Measurements from ENCODE around the gene TNIP1.
A peak's percentile ranks its signal among the peaks of the same experiment; 100 is the strongest.

TNIP1 gene

GRCh38 chr5:151080613-151081430 lies at the start of gene TNIP1:
TSS of gene TNIP1 (minus strand) at chr5:151081034. CDS start at chr5:151065095, 15,939 bp downstream.
- peak in 1 of 2 experiments; percentile 57 for DNase-seq

GRCh38 chr5:151130235-151130921 lies 49.5 kb upstream of the TNIP1 start:
- DNase-seq = no peak

- DNase-seq = no peak
Observed at GRCh38 chr5:151128817-151129216, 48.0 kb upstream of the TNIP1 start.

- no peak for DNase-seq
Observed at GRCh38 chr5:151127926-151128325, 47.1 kb upstream of the TNIP1 start.

- peak in 1 of 2 experiments; percentile 16 for DNase-seq
Observed at GRCh38 chr5:151126199-151126645, 45.4 kb upstream of the TNIP1 start.

- DNase-seq = no peak
Observed at GRCh38 chr5:151125421-151125820, 44.6 kb upstream of the TNIP1 start.

- peak in 1 of 2 experiments; percentile 4 for DNase-seq
Observed at GRCh38 chr5:151123897-151124751, 43.3 kb upstream of the TNIP1 start.

- DNase-seq = no peak
Observed at GRCh38 chr5:151122828-151123227, 42.0 kb upstream of the TNIP1 start.

- DNase-seq = no peak
Observed at GRCh38 chr5:151121665-151122064, 40.8 kb upstream of the TNIP1 start.

- DNase-seq = no peak
Observed at GRCh38 chr5:151121095-151121494, 40.3 kb upstream of the TNIP1 start.

- no peak for DNase-seq
Observed at GRCh38 chr5:151118913-151119575, 38.2 kb upstream of the TNIP1 start.

- DNase-seq = peak in 1 of 2 experiments; percentile 26
Observed at GRCh38 chr5:151115272-151115905, 34.6 kb upstream of the TNIP1 start.

- DNase-seq = no peak
Observed at GRCh38 chr5:151113651-151114050, 32.8 kb upstream of the TNIP1 start.

- no peak for DNase-seq
Observed at GRCh38 chr5:151110992-151111391, 30.2 kb upstream of the TNIP1 start.

- DNase-seq = no peak
Observed at GRCh38 chr5:151110122-151110681, 29.4 kb upstream of the TNIP1 start.

- no peak for DNase-seq
Observed at GRCh38 chr5:151108566-151108965, 27.7 kb upstream of the TNIP1 start.

- no peak for DNase-seq
Observed at GRCh38 chr5:151107738-151108520, 27.1 kb upstream of the TNIP1 start.

GRCh38 chr5:151107084-151107483 lies 26.2 kb upstream of the TNIP1 start:
- no peak for DNase-seq

GRCh38 chr5:151106509-151106908 lies 25.7 kb upstream of the TNIP1 start:
- no peak for DNase-seq

- no peak for DNase-seq
Observed at GRCh38 chr5:151106043-151106442, 25.2 kb upstream of the TNIP1 start.

- no peak for DNase-seq
Observed at GRCh38 chr5:151105561-151105960, 24.7 kb upstream of the TNIP1 start.

Data from cerebellar nuclear complex (tissue), 1 donor.